Lower leg skin (tissue), 4 donors: ENCODE data around the gene LRRC8B. TPM values are rescaled to one million over a fixed set of nuclear protein-coding genes. Genes with fewer than 3 reads are reported as not detected.
"Not testable (repeated sequence)": the region's sequence is repeated elsewhere in the genome, so short reads cannot be mapped to it uniquely, and the experiment has no call there.

Experiments used
- DNase-seq, 2 donors: peaks; one replicate each; pipeline ENCODE4 v3.0.0-alpha.2; 2019; ENCODE audit warnings: low spot score in 2 of 2
- H3K4me3 ChIP-seq: fragments of 200-600 bp; sonication (generic); 2 replicates; pipeline ENCODE4 v1.5.1; 2017; ENCODE audit warnings: mild to moderate bottlenecking, low read depth; ENCODE audit not compliant: poor library complexity, severe bottlenecking
- CTCF ChIP-seq, 3 donors: fragments of 450-650 bp; IDR thresholded peaks; one replicate each; pipeline ENCODE4 v1.5.1; 2016; ENCODE audit warnings: antibody characterized with exemption in 3 of 3, mild to moderate bottlenecking in 3 of 3, moderate library complexity in 2 of 3
- POLR2A ChIP-seq, 2 donors: fragments of 450-650 bp; IDR thresholded peaks; one replicate each; pipeline ENCODE4 v1.6.1; 2016 to 2017; ENCODE audit warnings: antibody characterized with exemption in 2 of 2, mild to moderate bottlenecking in 1 of 2, moderate library complexity in 1 of 2
- WGBS, 2 donors: methylation state at CpG; one replicate each; pipeline ENCODE4 v1.1.5; 2018; 5-methylcytosine and 5-hydroxymethylcytosine counted together
- intact Hi-C: fragments of 100-400 bp; cut with DNase I; formaldehyde crosslinking; loops from one replicate; pipeline ENCODE4 v1.15.0; 2023; ENCODE audit warnings: low total_unique reads
- total RNA-seq, 4 donors: library from RNA; depleted of rRNA; stranded (reverse); fragments of >200 nt; gene quantifications; one replicate each; pipeline ENCODE4 v1.1.0, GENCODE V29; 2016

The LRRC8B gene
- total RNA-seq, 4 donors from 2014 or later = 12.2 to 26.2 (median 13.1) TPM

- no peak for DNase-seq
- TF ChIP-seq CTCF (IDR thresholded peaks at IDR 0.05) = no peak
- no peak for TF ChIP-seq POLR2A (IDR thresholded peaks at IDR 0.05)
- 53 to 59% methylated on average over 3 of the region's 3 CpGs for WGBS, 2 donors
- intact Hi-C loops = no loop called here
- no peak overlapping the region for H3K4me3 ChIP-seq
Observed at GRCh38 chr1:89622895-89623294, 98.3 kb downstream of the LRRC8B start.

DNA sequence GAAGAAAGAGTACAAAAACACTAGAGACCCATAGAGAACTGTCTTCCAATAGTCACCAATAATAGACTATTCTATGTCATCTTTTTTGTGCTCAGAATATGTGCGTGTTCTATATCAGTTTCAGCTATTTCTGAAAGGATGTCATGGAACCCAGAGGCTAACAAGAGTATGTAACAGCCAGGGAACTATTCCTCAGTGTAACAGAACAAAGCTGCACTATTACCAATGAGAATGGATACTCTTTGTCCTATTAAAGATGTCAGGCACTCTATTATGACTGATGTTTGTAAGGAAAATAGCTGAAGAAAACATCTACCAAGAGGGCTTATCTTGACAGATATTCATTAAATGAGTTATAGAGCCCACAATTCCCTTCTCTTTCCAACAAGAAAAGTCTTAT lies 99.7 kb downstream of the LRRC8B start:
- no peak overlapping the region for H3K4me3 ChIP-seq
- intact Hi-C loops = no loop called here
- 97% methylated on average over 1 of the region's 1 CpG for WGBS, 2 donors
- no peak for DNase-seq
- TF ChIP-seq CTCF (IDR thresholded peaks at IDR 0.05) (no peak), POLR2A (IDR thresholded peaks at IDR 0.05) (no peak)

DNA sequence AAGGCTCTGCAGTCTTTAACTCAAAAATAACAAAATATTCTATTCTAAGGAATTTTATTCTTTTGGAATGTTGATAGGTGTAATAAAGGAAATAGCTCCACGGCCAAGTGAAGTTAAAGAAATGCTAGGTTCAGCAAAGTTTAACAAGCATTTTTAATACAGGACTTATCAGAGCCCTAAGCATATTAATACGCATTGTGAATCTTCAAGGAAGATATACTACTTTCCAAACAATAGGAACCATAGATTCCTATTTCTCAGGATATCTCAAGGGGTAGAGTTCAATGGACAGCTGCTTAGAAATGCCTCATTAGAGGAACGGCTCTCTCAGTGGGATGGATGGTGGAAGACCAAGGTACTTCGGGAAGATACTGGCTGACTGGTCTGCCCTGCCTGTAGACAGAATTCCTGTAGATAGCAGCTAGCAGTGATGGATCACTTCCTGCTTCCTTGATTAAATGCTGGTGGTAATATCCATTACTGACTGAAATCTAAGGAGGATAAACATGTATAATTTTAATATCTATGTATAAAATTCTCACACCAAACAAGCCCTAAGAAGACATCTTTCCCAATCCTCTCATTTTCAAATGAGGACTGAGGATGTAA lies 100.2 kb downstream of the LRRC8B start:
- 92 to 93% methylated on average over 4 of the region's 4 CpGs for WGBS, 2 donors
- no peak for DNase-seq
- H3K4me3 ChIP-seq = no peak overlapping the region
- TF ChIP-seq CTCF (IDR thresholded peaks at IDR 0.05) (no peak), POLR2A (IDR thresholded peaks at IDR 0.05) (no peak)
- intact Hi-C loops = no loop called here

GRCh38 chr1:89627596-89627962 lies 103.0 kb downstream of the LRRC8B start:
- TF ChIP-seq CTCF (IDR thresholded peaks at IDR 0.05) = no peak
- no peak overlapping the region for H3K4me3 ChIP-seq
- DNase-seq = no peak
- intact Hi-C loops = no loop called here

DNA sequence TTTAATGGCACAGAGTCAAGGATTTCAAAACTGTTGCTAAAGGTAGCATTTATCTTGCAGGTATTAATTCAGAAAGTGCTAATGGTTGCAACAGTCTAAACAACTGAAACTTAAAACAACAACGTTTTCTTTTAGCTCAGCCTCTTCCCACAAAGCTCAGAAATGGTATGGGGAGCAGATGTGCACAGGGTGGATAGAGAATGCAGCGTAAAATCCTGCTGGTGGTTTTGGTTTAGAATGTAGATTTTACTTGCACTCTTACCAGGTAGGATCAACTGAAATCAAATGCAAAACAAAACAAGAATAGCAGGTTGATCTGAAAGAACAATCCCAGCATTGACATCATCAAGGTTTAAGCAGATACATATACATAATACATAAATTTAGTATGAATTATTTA lies 104.5 kb downstream of the LRRC8B start:
- WGBS, 2 donors = 44 to 55% methylated on average over 2 of the region's 2 CpGs
- TF ChIP-seq CTCF (IDR thresholded peaks at IDR 0.05) (no peak), POLR2A (IDR thresholded peaks at IDR 0.05) (no peak)
- intact Hi-C loops = no loop called here
- H3K4me3 ChIP-seq = no peak overlapping the region
- DNase-seq = no peak

- intact Hi-C loops = not testable (repeated sequence)
Observed at GRCh38 chr1:89629600-89629999, 105.0 kb downstream of the LRRC8B start.

More at GRCh38 chr1:89629600-89629999, 105.0 kb downstream of the LRRC8B start:
- 83 to 92% methylated on average over 2 of the region's 2 CpGs for WGBS, 2 donors
- not testable (repeated sequence) for H3K4me3 ChIP-seq, DNase-seq
